Measurements from ENCODE around the gene IL17F.
"Not testable (repeated sequence)": the region's sequence is repeated elsewhere in the genome, so short reads cannot be mapped to it uniquely, and the experiment has no call there.

Gene IL17F

DNA sequence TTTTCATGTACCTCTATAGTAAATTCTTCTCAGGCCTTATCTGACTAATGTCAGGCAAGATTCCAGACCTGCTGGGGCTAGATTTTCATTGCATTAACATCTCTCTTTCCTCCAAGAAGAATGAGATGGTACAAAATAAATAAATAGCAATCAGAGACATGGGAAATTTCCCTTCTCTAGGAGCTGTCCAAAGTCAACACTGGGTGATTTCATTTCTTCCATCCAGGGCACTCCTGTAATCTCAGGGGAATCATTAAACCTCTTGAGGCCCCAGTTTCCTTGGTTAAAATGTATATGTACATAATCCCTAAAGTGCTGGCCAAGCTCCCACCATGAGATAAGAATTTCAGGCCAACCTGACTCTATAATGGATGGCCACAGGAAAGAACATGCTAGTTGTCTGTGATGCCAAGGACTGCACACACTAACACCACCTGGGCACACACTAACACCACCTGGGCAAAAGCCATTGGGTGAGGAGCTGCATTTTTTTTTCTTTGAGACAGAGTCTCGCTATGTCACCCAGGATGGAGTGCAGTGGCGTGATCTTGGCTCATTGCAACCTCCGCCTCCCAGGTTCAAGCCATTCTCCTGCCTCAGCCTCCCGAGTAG, 912 bp downstream of the IL17F start:
- no peak for DNase-seq

DNA sequence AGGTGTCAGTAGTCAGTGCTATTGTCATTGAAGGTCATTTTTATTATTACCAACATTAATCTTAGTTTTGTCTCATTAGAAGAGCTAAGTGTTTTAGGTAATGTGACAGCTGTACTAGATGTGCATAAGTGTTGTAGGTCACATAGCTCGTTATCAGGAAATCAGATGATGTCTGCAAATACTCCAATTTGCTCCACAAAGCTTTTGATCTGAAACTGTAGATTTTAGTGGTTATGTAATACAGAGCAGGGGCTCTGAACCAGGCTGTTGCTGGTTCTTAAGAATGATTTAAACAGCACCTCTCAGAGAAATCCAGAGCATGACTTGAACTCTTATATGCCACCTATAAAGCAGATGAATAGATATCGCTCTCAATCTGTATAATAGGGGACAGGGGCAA, 2.5 kb downstream of the IL17F start:
- DNase-seq, result no peak

DNA sequence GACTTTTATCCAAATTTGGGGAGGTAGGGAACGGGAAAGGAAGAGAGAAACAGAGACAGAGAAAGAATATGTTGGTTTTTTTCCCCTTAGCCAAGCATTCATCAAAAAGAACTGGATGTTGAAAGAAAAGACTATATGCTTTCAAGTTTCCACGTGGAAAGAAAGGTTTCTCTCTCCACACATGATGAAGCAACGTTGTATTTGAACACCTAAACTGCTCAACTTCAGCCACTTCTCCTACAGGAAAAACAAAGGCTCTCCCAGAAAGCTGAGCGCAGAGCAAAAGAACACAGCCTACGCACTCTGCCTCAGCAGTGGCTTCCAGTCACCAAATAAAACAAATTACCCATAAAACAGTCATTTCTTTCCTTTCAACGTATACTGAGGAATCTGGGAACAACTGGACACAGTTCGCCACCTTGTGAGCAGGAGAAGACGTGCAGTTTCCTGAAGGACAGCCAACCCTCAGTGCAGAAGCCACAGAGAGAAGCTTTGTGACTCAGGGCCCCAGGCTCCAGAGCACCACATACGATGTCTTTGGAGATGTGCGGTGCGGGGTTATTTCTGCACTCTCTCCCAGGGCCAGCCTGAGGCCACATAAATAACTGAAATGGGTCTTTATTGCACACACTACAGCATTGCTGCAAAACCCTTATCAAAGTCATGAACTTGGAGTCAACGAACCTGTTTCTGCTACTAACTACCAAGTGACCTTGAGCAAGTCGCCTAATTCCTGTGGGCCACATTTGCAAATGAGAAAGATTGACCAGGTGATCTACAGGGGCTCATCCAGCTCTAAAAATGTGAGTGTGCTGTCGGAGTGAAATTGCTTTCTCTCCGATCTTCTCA, 10.1 kb downstream of the IL17F start:
- DNase-seq, result no peak

DNA sequence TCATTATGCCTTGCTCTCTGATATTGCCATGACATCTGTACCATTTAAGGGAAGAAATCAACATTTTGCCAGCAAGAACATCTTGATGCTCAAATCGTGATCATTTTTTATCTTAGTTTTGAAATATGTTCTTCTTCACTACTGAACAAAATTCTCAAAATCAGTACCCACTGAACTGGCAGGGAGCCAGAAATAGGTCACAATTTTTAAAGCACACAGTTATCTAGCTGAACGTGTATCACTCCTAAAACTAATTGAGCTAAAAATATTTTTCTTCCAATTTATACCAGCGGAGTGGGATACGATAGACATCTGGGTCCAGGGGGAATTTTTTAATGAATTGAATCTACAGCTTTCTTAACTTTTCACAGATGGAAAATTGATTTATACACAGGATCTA, 11.3 kb downstream of the IL17F start:
- no peak for DNase-seq

DNA sequence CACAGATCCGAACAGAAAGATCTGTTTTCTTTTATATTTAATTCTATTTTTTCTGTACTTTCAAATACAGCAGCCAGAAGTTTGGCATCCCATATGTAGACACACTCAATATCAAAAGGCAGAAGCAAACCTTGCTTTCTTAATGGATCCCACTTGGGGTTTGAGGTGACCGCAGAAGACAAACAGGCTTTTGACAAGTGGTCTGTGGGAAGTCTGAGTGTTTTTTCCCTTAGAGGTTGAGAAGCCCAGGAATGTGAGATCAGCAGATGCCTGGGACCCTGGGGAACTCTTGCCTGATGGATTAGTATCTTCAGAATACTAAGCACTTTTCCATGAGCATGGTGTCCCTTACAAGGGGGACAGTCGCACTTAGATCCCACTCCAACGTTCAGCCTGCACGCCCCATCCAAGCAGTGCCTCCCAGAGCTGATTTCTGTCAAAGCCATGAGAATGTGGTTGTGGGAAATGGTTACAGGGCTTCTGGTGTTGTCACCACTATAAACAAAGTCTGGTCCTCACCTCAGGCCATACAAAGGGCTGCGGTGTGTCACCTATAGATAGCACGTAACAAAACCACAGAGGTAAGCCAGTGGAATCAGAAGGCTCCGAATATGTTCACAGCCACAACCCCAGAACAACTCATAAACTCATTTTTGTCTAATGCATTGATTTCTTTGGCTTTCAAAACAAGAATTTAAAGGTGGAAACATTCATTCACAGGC, 12.7 kb downstream of the IL17F start:
- DNase-seq, result peak; percentile 10

DNA sequence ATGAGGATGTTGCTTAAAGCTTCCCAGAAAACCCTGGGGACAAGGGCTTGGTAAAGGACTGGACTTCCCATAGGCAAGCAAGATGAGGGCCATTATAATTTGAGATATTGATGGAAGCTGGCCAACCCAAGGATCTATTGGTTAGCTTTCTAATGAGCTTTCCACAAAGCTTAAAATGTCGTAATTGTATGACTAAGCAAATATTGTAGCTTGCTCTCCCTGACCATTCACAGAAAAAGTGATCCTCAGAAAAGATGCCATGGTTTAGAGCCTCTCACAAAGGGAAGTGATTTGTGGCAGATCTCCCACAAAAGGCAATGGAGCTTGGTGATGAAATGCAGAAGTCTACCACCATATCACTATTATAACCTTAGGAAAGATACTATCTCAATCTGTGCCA, 13.6 kb downstream of the IL17F start:
- DNase-seq, result no peak

DNA sequence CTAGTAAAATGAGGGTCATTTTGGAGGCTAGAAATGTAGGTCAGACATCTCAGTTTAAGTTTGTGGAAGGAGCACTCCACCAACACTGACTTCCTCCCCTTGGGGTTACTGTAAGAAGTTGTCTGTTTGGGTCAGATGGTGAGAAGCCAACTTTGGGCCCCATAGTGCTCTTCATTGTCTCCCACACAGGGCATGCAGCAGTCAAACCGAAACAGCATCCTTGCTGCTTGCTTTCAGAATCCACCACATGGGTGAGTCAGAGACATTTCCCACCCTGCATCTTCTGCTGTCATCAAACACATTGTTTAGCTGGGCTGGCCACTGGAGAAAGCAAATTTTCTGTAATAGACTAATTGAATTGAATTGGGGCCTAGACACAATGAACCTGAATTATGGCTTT, 16.8 kb downstream of the IL17F start:
- peak; percentile 65 for DNase-seq

DNA sequence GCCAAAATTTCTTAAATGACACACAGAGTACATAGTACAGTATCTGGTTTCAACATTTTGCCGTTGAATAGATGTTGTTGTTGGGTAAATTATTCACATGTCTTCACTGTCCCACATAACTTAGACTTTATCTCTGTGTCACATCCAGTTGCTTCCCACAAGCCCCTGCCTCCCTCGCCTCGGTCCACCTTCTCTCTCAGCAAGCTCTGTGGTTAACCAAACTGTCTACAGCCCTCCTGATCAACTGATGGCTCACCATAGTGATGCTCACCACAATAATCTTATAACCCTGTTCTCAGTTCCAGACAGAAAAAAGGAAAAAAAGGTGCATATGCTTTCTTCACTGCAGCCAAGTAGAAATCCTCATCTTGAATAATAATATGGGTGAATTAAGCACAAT, 23.0 kb downstream of the IL17F start:
- DNase-seq, result peak; percentile 36

DNA sequence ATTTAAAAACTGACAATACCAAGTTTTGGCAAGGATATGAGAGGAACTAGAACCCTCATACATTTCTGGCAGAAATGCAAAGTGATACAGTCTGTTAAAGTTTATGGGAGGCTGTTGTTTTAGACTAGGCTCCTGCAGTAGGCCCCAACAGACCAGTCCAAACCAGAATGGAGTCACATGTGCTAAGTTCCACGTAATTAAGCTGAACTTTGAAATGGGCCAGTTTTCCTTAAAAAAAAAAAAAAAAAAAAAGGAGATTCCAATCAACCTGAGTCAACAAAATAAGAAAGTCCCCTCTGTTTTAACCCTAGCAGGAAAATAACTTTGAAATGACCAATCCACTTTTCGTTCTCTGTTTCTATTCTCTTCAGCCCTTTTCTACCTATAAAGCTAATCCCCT, 26.5 kb downstream of the IL17F start:
- DNase-seq, result no peak

DNA sequence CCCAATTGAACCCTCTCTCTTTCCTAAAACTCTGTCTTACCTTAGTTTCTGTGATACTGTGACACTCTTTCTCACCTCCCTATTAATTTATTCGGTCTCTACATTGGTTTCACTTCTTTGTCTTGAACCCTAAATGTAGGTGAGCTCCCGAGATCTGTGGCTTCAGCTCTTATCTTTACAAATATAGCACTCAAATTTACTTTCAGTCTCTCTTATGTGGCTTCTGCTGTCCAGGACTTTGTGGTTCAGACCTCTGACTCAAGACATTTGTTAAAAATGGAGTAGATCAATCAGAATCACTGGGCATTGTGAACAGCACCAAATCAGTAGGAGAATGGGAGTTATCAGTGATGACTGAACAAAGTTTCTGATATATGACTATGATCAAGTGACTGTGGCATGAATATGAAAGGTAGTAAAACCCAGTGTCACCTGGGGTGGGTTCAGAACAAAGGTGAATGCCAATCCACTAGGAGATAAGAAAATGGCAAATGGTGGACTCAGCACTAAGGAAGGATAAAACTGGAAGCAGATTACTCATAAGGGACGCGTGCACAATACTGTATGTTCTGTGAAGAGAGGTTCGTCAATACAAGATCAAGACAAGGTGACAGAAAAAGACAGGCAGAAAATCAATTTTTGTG, 27.2 kb downstream of the IL17F start:
- DNase-seq, result no peak

DNA sequence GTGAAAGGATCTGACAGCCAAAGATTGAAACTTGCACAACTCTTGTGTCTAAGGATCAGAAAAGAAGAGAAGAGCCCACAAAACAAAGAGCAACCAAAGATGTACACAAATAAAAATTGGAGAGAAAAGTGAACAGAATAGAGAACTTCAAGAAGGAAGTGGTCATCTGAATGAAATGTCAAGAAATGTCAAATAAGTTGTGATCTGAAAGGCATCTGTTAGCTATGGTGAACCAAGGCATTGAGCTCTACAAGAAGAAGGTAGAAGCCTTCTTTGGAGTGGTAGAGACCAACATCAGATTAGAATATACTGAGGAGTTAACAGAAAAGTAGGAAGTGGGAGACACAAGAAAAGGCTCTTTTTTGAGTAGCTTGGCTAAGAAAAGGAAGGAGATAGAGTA, 28.5 kb downstream of the IL17F start:
- no peak for DNase-seq

DNA sequence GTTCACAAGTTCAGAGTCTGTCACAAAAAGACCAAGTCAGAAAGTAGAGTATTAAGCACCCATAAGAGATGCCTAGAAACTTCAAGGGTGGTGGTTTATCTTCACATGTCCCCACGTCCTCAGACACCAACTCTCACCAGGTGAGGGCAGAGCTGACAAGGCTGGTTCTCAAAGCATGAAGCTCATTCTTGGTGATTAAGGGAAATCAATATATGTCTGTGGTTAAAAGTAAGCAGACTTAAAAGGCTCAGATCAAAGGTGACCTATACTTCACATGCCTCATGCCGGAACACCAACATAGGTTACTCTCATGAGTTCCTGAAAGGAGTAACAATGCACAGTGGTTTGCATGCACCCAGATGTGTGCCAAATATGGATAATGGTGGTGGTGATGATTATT, 31.2 kb downstream of the IL17F start:
- DNase-seq, result peak; percentile 12

DNA sequence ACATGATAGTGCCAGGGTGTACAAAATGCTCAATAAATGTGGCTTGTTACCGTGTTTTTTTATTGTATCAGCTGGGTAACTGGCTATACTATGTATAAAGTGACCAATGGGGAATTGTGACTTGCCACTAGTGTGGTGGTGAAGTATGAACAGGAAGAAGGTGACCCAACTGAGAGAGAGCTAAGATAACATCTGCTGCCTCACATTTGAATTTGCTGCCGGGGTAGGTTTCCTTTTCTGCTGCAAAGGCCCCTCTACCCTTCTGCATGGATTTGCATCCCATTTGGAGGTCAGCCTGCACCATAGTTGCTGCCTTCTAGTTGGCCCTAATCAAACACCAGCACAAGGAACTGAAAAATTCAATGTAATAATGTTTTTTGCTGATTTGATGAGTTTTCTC, 34.1 kb downstream of the IL17F start:
- DNase-seq, result no peak

DNA sequence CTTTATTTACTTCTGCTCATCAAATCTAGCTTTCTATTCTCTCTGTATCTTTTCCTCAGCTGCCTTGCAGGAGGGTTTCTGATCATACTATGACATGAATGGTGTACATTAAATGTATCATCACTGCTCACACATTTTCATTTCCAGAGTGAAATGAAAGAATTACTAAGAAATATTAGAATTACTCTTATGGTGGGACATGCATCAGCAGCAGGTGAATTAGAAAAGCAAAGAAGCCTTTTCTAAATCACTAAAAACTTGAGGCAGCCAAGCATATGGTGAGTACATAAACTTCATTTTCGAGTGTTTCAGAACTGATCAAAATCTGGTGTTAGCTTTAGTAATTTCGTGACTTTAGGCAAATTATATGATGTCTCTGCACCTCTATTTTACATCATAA, 34.5 kb downstream of the IL17F start:
- DNase-seq, result no peak

DNA sequence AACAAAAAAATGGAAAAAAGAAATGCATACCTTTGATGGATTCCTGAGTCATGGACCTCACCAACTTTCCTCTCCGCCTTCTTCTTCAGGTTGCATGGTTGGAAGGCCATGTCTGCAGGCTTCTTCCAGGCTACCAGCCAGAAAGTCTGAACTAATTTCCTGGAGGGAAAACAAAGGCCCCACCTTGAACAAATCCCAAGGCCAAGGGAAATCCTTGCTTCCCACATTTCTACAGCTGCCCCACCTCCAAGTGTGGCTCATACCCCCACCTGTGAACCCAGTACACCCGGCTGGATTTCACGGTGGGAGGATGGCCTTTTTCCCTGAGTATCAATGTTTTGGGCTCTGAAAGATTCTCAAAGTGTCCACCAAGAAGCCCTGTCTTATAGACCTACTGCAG, 35.7 kb downstream of the IL17F start:
- DNase-seq, result no peak

DNA sequence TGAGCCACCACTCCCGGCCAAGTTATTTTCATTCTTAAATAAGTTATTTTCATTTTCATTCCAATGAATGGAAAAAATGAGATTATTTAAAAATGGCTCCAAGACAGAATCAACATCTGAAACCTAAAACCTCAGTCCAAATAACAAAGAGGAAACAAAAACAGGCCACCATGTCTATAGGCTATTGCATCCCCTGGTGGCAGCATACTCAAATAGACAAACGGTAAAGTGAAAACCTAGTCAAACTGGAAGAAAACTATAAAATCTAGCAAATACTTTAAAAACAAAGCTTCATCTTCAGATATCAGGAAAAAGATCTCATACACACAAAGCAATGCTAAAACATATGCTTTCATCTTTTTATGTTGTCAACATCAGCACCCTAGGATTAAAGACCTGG, 37.2 kb downstream of the IL17F start:
- DNase-seq, result no peak

DNA sequence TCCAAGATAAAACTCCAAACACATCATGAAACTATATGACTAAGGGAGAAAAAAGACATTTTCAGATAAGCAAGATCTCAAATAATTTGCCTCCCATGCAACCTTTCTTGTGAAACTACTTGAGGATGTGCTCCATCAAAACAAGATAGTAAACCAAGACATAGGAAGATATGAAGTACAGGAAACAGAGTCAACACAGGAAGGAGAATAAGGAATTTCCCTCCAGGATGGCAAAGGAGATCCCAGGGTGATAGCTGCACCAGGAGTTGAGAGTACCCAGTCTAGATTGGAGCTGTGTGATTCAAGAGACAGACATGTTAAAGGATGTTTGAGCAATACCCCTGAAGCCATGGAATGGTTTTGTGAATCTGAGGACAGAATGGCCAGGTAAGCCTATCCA, 42.8 kb downstream of the IL17F start:
- no peak for DNase-seq

DNA sequence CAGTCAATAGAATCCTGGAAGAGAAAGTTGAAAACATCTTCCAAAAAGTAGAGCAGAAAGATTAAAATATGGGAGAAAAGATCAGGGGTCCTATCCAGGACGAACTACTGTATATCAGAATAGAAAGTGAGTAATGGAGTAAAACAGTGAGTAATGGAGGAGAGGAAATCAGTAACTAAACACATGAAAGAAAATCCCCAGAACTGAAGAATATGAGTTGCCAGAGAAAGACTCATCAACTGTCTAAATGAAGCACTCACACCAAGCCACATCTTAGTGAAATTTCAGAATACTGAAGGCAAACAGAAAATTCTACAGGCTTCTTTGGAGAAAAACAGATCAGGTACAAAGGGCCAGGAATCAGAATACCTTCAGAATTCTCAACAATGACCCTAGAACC, 43.3 kb downstream of the IL17F start:
- DNase-seq, result no peak

DNA sequence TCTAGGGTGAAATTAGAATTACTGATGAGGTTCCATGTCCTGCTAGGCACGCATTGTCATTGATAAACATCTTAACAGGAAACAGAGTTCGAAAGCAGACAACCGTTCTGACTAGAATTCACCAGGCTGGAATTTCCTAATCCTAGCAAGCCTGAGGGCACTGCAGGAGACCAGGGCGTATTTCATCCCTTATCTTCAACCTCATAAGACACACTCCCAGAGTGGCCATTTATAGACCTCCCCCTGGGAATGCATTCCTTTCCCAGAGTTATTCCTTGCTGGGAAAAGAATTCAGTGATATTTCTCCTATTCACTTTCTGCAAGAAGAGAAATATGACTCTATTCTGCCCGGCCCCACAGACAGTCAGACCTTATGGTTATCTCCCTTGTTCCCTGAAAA, 44.2 kb downstream of the IL17F start:
- not testable (repeated sequence) for DNase-seq

DNA sequence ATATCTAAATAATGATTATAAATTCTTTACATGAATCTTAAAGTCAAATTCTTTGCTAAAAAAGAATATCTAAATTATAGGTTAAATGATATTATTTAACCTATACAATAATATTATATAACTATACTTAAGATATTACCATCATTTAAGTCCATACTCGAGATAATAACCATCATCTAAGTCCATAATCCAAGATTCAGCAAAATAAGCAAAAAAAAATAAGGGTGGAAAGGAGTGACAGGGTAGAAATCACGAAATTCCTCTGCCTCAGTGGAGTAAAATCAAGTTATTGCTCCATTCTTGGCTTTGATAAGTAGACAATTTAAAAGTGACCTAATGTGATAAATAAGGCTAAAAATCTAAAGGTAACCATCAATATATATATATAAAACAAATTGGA, 48.4 kb downstream of the IL17F start:
- no peak for DNase-seq

DNA sequence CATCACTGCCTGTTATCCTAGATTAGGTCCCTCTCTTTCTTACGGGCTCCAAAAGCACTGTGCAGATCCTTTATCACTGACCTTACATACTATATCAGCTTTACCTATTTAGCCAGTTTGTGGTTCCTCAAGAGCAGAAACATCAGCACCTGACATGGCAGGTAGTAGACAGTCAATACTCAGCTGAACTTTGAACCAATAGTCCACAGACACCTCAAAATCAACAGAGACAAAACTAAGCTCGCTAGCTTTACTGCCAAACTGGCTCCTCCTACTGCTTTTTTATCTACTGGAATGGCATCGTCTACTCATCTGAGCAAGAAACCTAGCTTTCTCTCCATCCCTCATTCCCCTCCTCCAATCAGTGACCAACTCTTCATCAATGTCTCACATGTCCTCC, 52.5 kb downstream of the IL17F start:
- no peak for DNase-seq

DNA sequence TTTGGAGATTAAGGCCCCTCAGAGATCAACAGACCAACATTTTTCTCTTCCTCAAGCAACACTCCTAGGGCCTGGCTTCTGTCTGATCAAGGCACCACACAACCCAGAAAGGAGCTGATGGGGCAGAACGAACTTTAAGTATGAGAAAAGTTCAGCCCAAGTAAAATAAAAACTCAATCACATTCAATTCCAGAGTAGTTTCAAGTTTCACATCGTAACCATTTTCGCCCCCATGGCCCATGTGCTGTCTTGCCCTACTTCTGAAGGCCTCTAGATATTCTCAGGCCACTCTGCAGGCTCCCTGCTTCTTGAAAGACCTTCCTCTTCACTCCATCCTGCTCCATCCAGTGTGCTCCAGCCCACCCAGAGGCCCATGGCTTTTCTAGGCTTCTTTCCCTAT, 53.9 kb downstream of the IL17F start:
- no peak for DNase-seq

DNA sequence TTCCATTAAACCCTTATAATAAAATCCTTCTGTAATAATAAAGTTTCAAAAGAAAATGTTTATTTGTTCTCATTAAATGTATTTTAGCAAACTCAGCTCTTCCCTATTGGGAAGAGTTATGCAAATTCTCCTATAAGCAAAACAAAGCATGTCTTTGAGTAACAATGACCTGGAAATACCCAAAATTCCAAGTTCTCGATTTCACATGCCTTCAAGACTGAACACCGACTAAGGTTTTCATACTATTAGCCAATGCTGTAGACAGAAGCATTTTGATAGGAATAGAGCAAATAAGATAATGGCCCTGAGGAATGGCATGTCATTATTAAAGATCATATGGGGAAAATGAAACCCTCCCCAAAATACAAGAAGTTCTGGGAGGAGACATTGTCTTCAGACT, 54.3 kb downstream of the IL17F start:
- no peak for DNase-seq

DNA sequence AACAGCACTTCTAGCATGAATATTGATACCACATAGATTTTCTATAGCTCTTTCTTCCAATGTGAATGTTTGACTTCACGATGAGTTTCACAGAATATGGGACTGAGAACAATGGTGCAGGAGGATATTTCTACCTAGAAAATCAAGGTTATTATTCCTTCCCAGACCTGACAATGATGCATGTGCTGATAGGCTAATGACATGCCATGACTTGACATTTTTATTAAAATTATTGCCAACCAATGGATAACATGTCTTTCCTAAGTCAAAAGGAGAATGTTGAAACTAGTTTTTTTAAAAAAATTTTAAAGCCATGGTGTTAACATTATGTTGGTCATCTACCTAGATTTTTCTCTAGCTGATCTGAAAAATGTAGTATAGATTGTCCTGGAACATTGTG, 57.2 kb downstream of the IL17F start:
- no peak for DNase-seq
